ENCODE data around the gene SIPA1L3.
A peak's percentile ranks its signal among the peaks of the same experiment; 100 is the strongest.

The SIPA1L3 gene

GRCh38 chr19:38082256-38083118, 175.5 kb downstream of the SIPA1L3 start:
- no peak overlapping the region for H3K4me3 ChIP-seq (ENCODE audit: low read depth, low read length)
- no peak for DNase-seq (ENCODE audit: low read depth)
- TF ChIP-seq CTCF (IDR thresholded peaks at IDR 0.05; ENCODE audit: insufficient read depth, low read depth, low read length, missing control alignments): no peak

GRCh38 chr19:38084196-38084595, 177.2 kb downstream of the SIPA1L3 start:
- no peak for DNase-seq (ENCODE audit: low read depth)
- no peak for TF ChIP-seq CTCF (IDR thresholded peaks at IDR 0.05; ENCODE audit: insufficient read depth, low read depth, low read length, missing control alignments)

DNA sequence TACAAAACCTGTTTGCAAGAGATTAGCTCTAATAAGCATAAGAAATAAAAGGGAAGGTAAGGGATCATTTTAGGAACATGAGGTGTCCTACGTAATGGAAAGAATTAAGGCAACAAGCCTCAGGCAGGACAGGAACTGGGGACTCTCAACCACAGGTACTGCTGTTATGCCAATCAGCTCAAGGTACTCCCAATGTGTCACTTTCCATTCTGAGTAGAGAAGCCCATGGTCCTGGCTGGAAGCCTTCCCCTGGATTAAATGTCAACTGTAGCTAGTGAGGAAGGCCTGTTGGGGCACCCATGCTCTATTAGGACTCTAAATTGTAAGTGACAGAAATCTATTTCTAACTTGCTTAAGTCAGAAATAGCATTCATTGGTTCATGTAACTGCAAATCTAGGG, 182.4 kb downstream of the SIPA1L3 start:
- TF ChIP-seq CTCF (IDR thresholded peaks at IDR 0.05; ENCODE audit: insufficient read depth, low read depth, low read length, missing control alignments): no peak
- DNase-seq (ENCODE audit: low read depth): no peak
- no peak overlapping the region for H3K4me3 ChIP-seq (ENCODE audit: low read depth, low read length)

More at GRCh38 chr19:38084196-38084595, 177.2 kb downstream of the SIPA1L3 start:
- H3K4me3 ChIP-seq (ENCODE audit: low read depth, low read length): no peak overlapping the region

DNA sequence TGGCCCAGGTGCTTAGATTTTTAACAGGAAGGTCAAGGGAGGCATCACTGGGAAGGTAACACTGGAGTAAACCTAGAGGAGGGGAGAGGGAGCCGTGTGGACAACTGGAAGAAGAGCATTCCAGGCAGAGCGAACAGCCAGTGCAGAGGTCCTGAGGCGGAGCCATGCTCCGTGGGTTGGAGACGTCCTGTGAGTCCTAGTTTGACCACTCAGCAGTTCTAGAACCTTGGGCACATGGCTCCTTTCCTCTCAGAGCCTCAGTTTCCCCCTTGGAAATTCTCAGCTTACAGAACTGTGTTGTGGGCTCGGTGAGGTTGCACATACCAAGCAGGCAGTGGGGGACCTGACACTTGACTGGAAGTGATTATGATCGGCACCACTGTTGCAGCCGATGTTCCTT, 186.1 kb downstream of the SIPA1L3 start:
- no peak for TF ChIP-seq CTCF (IDR thresholded peaks at IDR 0.05; ENCODE audit: insufficient read depth, low read depth, low read length, missing control alignments)
- no peak for DNase-seq (ENCODE audit: low read depth)
- H3K4me3 ChIP-seq (ENCODE audit: low read depth, low read length): no peak overlapping the region

- TF ChIP-seq CTCF (IDR thresholded peaks at IDR 0.05; ENCODE audit: insufficient read depth, low read depth, low read length, missing control alignments): no peak
- DNase-seq (ENCODE audit: low read depth): no peak
Measured at GRCh38 chr19:38093587-38093986, 186.6 kb downstream of the SIPA1L3 start.

DNA sequence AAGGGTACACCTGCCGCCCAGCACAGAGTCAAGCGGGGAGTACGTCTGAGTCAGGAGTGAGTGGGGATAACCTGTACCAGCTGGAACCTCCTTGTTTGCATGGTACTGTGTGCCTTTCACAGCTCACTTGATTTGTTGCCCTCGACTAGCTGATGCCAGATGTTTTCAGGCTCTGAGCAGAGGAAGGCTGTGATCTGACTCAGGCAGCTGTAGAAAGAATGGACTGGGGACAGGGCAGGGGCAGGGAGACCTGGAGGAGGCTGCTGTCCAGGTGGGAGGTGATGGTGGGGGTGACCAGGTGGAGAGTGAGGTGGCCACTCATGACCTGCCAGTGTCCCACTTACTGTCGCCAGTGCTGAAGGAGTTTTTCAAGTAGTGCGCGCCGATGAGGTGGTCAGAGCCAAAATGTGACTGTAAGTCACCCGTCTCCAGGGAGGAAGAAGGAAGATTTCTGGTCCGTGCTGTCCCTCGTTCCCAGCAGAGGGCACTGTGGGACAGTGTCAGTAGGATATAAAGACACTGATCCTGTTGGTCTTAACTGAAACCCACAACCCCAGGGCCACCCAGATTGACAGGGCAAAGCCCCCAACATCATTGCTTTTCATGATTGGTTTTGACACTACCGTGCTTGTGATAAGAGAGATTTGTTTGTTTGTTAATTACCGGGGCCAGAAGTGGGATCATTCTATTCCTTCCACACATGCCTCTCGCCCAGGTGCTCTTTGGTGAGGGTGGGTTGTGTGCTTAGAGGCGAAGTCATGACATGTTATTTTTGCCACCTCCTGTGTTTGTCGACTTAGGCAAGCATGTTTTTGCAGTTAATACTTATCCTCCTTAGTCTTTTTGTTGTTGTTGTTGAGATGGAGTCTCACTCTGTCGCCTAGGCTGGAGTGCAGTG, 188.7 kb downstream of the SIPA1L3 start:
- peak; percentile 51 for TF ChIP-seq CTCF (IDR thresholded peaks at IDR 0.05; ENCODE audit: insufficient read depth, low read depth, low read length, missing control alignments)
- H3K4me3 ChIP-seq (ENCODE audit: low read depth, low read length): no peak overlapping the region
- DNase-seq (ENCODE audit: low read depth): peak; percentile 67

More at GRCh38 chr19:38093587-38093986, 186.6 kb downstream of the SIPA1L3 start:
- no peak overlapping the region for H3K4me3 ChIP-seq (ENCODE audit: low read depth, low read length)

All from GM12865 (cell line).